ENCODE results near the gene TM9SF3.
"Not testable (repeated sequence)": the region's sequence is repeated elsewhere in the genome, so short reads cannot be mapped to it uniquely, and the experiment has no call there.

The TM9SF3 gene

DNA sequence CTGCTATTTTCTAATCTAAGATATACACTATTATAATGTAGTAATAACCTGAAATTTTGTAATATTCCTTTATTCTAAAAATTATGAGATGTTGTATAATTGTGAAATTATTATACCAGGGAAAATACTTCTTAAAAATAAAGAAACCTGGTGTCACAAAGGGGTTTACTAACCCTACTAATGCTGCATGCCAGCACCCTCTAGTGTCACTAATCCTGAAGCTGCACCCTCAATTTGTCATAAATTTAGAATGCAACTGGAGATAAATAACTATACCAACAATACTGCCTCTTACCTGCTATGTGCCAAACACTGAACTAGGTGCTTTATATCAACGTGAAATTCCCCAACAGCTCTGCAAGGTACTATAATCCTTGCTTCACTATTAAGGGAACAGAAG lies 30.8 kb downstream of the TM9SF3 start:
- no peak overlapping the region for H3K4me3 ChIP-seq (ENCODE audit: low read depth, low read length)
- peak; percentile 14; the same call in 1 of the 2 replicates for TF ChIP-seq CTCF (IDR thresholded peaks at IDR 0.05; ENCODE audit: borderline replicate concordance, insufficient read depth, low read depth, low read length)

DNA sequence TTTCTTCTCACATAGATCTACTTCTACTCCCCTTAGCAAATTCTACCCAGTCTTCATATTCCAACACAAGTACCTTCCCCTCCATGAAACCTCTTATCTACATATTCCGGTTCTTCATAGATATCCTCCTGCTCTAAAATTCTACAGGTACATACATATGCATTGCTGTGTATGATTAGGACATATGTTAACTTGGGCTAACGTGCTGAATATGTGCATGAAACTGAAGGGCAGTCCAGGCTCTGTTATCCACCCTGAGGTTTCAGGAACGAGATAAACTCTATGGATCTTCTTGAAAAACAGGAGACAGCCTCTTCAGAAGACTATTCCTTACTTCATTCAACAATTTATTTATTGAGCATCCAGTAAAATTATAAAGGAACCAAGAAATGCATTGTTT lies 31.5 kb downstream of the TM9SF3 start:
- no peak for TF ChIP-seq CTCF (IDR thresholded peaks at IDR 0.05; ENCODE audit: borderline replicate concordance, insufficient read depth, low read depth, low read length)
- no peak overlapping the region for H3K4me3 ChIP-seq (ENCODE audit: low read depth, low read length)

GRCh38 chr10:96548589-96548988 lies 38.2 kb downstream of the TM9SF3 start:
- no peak for TF ChIP-seq CTCF (IDR thresholded peaks at IDR 0.05; ENCODE audit: borderline replicate concordance, insufficient read depth, low read depth, low read length)

DNA sequence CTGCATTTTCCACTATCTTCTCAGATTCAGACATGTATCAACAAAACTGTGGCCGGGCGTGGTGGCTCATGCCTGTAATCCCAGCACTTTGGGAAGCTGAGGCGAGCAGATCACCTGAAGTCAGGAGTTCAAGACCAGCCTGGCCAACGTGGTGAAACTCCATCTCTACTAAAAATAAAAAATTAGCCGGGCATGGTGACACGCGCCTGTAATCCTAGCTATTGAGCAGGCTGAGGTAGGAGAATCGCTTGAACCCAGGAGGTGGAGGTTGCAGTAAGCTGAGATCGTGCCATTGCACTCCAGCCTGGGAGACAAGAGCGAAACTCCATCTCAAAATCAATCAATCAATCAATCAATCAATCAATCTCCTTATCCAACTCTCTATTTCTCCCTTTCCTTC lies 41.3 kb downstream of the TM9SF3 start:
- H3K4me3 ChIP-seq (ENCODE audit: low read depth, low read length) = not testable (repeated sequence)

More at GRCh38 chr10:96548589-96548988, 38.2 kb downstream of the TM9SF3 start:
- H3K4me3 ChIP-seq (ENCODE audit: low read depth, low read length) = no peak overlapping the region

- no peak for TF ChIP-seq CTCF (IDR thresholded peaks at IDR 0.05; ENCODE audit: borderline replicate concordance, insufficient read depth, low read depth, low read length)
- no peak overlapping the region for H3K4me3 ChIP-seq (ENCODE audit: low read depth, low read length)
Measured at GRCh38 chr10:96541921-96542320, 44.9 kb downstream of the TM9SF3 start.

GRCh38 chr10:96540240-96540639 lies 46.6 kb downstream of the TM9SF3 start:
- no peak overlapping the region for H3K4me3 ChIP-seq (ENCODE audit: low read depth, low read length)
- no peak for TF ChIP-seq CTCF (IDR thresholded peaks at IDR 0.05; ENCODE audit: borderline replicate concordance, insufficient read depth, low read depth, low read length)

- H3K4me3 ChIP-seq (ENCODE audit: low read depth, low read length) = no peak overlapping the region
- TF ChIP-seq CTCF (IDR thresholded peaks at IDR 0.05; ENCODE audit: borderline replicate concordance, insufficient read depth, low read depth, low read length) = no peak
Measured at GRCh38 chr10:96538683-96539082, 48.1 kb downstream of the TM9SF3 start.

DNA sequence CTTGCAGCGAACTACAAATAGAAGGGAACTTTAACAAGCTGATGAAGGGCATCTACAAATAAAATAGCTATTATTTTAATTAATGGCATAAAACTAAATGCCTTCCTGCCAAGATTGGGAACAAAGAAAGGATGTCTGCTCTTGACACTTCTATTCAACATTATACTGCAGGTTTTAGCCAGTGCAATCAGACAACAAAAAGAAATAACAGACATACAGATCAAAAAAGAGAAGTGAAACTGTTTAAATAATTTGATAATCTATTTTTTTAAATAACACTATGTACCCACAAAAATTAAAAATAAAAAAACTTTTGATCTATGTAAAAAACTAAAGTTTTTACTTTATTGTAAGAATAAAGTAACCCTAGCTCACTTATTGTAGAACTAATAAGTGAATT lies 50.7 kb downstream of the TM9SF3 start:
- no peak for TF ChIP-seq CTCF (IDR thresholded peaks at IDR 0.05; ENCODE audit: borderline replicate concordance, insufficient read depth, low read depth, low read length)
- H3K4me3 ChIP-seq (ENCODE audit: low read depth, low read length) = no peak overlapping the region
